Measurements from ENCODE around the gene FAM3C. TPM values are rescaled to one million over a fixed set of nuclear protein-coding genes. Genes with fewer than 3 reads are reported as not detected.

The FAM3C gene
- total RNA-seq, 3 donors from 2014 or later = 27.2 to 38.8 (median 36.6) TPM

DNA sequence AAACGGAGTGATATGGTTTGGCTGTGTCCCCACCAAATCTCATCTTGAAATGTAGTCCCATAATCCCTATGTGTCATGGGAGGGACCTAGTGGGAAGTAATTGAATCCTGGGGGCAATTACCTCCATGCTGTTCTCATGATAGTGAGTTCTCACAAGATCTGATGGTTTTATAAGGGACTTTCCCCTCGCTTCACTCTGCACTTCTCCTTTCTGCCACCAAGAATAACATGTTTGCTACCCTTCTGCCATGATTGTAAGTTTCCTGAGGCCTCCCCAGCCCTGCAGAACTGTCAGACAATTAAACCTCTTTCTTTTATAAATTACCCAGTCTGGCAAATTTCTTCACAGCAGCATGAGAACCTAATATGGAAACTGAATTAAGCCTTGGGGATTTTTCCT lies 19.1 kb downstream of the FAM3C start:
- no peak for DNase-seq
- intact Hi-C loops (cut with DNase I, micrococcal nuclease) = no loop called here
- H3K36me3 ChIP-seq (ENCODE audit: low read depth) = no peaks in the 10 kb centered on the region
- H3K9me3 ChIP-seq = no peaks in the 10 kb centered on the region
- H3K4me3 ChIP-seq = no peak overlapping the region
- no peak for TF ChIP-seq CTCF (IDR thresholded peaks at IDR 0.05)
- ATAC-seq = no peak
- H3K4me1 ChIP-seq (ENCODE audit: low read depth) = no peaks in the 10 kb centered on the region

- DNase-seq = no peak
- no peak for TF ChIP-seq CTCF (IDR thresholded peaks at IDR 0.05)
- H3K4me1 ChIP-seq (ENCODE audit: low read depth) = peaks cover 9% of the 10 kb centered on the region
- no peaks in the 10 kb centered on the region for H3K36me3 ChIP-seq (ENCODE audit: low read depth)
- ATAC-seq = no peak
- no peak overlapping the region for H3K4me3 ChIP-seq
- intact Hi-C loops (cut with DNase I, micrococcal nuclease) = no loop called here
- H3K9me3 ChIP-seq = no peaks in the 10 kb centered on the region
These were observed 22.9 kb downstream of the FAM3C start for GRCh38 chr7:121373177-121373576.

- Histone ChIP-seq H3K4me3 (no peak overlapping the region), H3K4me1 (ENCODE audit: low read depth) (peaks cover 9% of the 10 kb centered on the region), H3K36me3 (ENCODE audit: low read depth) (no peaks in the 10 kb centered on the region), H3K9me3 (no peaks in the 10 kb centered on the region)
- DNase-seq (no peak), ATAC-seq (peak; percentile 58)
- no peak for TF ChIP-seq CTCF (IDR thresholded peaks at IDR 0.05)
- intact Hi-C loops (cut with DNase I, micrococcal nuclease) = no loop called here
These were observed 23.6 kb downstream of the FAM3C start for GRCh38 chr7:121372376-121373010.

DNA sequence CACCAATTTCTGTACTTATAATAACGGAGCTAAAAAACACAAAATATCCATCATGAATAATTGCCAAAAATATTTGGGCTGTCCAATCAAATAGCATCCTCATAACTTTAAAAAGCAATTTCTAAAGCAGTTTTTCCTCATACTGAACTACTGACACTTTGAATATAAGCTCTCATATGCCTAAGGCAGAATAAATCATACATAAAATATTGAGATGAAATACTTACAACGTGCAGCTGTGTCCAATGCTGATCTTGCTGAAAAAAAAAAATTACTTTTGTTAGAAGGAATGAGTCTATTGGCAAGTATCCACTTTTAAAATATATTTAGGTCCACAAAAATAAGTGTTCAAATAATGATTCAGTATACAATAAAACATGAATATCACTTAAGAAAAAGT lies 24.2 kb downstream of the FAM3C start:
- no peaks in the 10 kb centered on the region for H3K9me3 ChIP-seq
- DNase-seq (no peak), ATAC-seq (no peak)
- no peak overlapping the region for H3K4me3 ChIP-seq
- TF ChIP-seq CTCF (IDR thresholded peaks at IDR 0.05) = no peak
- no peaks in the 10 kb centered on the region for H3K36me3 ChIP-seq (ENCODE audit: low read depth)
- intact Hi-C loops (cut with DNase I, micrococcal nuclease) = no loop called here
- peaks cover 9% of the 10 kb centered on the region for H3K4me1 ChIP-seq (ENCODE audit: low read depth)

- peaks cover 9% of the 10 kb centered on the region for H3K4me1 ChIP-seq (ENCODE audit: low read depth)
- no peak overlapping the region for H3K4me3 ChIP-seq
- intact Hi-C loops (cut with DNase I, micrococcal nuclease) = no loop called here
- ATAC-seq = no peak
- no peak for TF ChIP-seq CTCF (IDR thresholded peaks at IDR 0.05)
- H3K9me3 ChIP-seq = no peaks in the 10 kb centered on the region
- no peak for DNase-seq
- no peaks in the 10 kb centered on the region for H3K36me3 ChIP-seq (ENCODE audit: low read depth)
These were observed 24.7 kb downstream of the FAM3C start for GRCh38 chr7:121371367-121371766.

DNA sequence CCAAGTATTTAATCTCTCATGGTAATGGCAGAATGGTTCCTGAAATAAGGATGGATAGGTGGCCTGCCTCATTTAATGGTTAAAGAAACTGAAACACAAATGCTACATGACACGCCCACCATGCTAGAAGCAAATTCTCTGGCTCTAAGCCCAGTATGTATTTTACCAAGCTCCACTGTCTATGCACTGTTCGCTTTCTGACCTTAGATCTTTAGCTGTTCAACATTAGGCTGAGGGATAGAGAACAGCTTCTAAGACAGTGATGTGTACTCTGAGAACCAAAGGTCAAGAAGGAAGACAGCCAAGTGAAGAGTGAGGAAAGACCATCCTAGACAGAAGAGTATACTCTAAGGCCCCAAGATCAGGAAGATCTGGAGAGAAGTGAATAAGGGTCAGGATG lies 26.6 kb downstream of the FAM3C start:
- no peak for TF ChIP-seq CTCF (IDR thresholded peaks at IDR 0.05)
- Histone ChIP-seq H3K4me1 (ENCODE audit: low read depth) (peaks cover 9% of the 10 kb centered on the region), H3K9me3 (no peaks in the 10 kb centered on the region), H3K4me3 (no peak overlapping the region), H3K36me3 (ENCODE audit: low read depth) (no peaks in the 10 kb centered on the region)
- DNase-seq (peak in 1 of 3 donors; percentile 50), ATAC-seq (peak; percentile 87)
- intact Hi-C loops (cut with DNase I, micrococcal nuclease) = loop anchor here (5.0 kb wide), 1 partner anchor 178 kb away; no protein-coding TSS in a partner anchor
